Measurements from ENCODE around the gene SLC5A2. TPM values are rescaled to one million over a fixed set of nuclear protein-coding genes. Genes with fewer than 3 reads are reported as not detected.
"Not testable (repeated sequence)": the region's sequence is repeated elsewhere in the genome, so short reads cannot be mapped to it uniquely, and the experiment has no call there.

SLC5A2 gene
- total RNA-seq, 2 experiments from 2014 or later, result not detected

GRCh38 chr16:31501966-31502348, 19.0 kb downstream of the SLC5A2 start:
- CTCF ChIA-PET (ENCODE audit: unreplicated experiment), result no interaction called here
- BruUV-seq (replicated peaks), result no TSS peak
- intact Hi-C loops (cut with micrococcal nuclease; ENCODE audit: unreplicated experiment), result no loop called here

GRCh38 chr16:31502981-31503380, 20.1 kb downstream of the SLC5A2 start:
- Histone ChIP-seq H3K4me2 (ENCODE audit: low read length) (no peak overlapping the region), H3K9me3 (ENCODE audit: low read length) (no peaks in the 10 kb centered on the region), H2AFZ (ENCODE audit: low read length) (no peak overlapping the region), H4K20me1 (ENCODE audit: insufficient read depth, low read length) (no peaks in the 10 kb centered on the region), H3K27ac (ENCODE audit: low read depth, low read length, poor library complexity, severe bottlenecking) (no peak overlapping the region), H3K36me3 (ENCODE audit: insufficient read depth, low read length) (no peaks in the 10 kb centered on the region), H3K4me1 (ENCODE audit: insufficient read depth, low read length, poor library complexity, severe bottlenecking) (peaks cover 16% of the 10 kb centered on the region), H3K4me3 (ENCODE audit: low read depth, low read length, poor library complexity, severe bottlenecking) (no peak overlapping the region), H3K9me2 (ENCODE audit: insufficient read depth, low read length) (no peaks in the 10 kb centered on the region), H3K79me2 (ENCODE audit: insufficient read depth, low read depth, low read length) (no peaks in the 10 kb centered on the region)
- CTCF ChIA-PET (ENCODE audit: unreplicated experiment), result no interaction called here
- intact Hi-C loops (cut with micrococcal nuclease; ENCODE audit: unreplicated experiment), result no loop called here
- no TSS peak for BruUV-seq (replicated peaks)
- no peak for TF ChIP-seq EZH2phosphoT487 (IDR thresholded peaks at IDR 0.05; ENCODE audit: borderline replicate concordance, low read depth, low read length)
- no peak for TF ChIP-seq CTCF (conservative IDR thresholded peaks at IDR 0.05; ENCODE audit: low read length)
- no peak for DNase-seq (ENCODE audit: low spot score)
- POLR2A ChIA-PET, result interaction anchor here (0.6 kb wide), 1 partner anchor 354 kb away, joined by 3 read pairs; no protein-coding TSS in a partner anchor

More at GRCh38 chr16:31501966-31502348, 19.0 kb downstream of the SLC5A2 start:
- TF ChIP-seq CTCF (conservative IDR thresholded peaks at IDR 0.05; ENCODE audit: low read length), result no peak
- no peak for TF ChIP-seq EZH2phosphoT487 (IDR thresholded peaks at IDR 0.05; ENCODE audit: borderline replicate concordance, low read depth, low read length)
- no peak overlapping the region for H2AFZ ChIP-seq (ENCODE audit: low read length)
- H3K9me2 ChIP-seq (ENCODE audit: insufficient read depth, low read length), result no peaks in the 10 kb centered on the region
- DNase-seq (ENCODE audit: low spot score), result no peak
- no peaks in the 10 kb centered on the region for H4K20me1 ChIP-seq (ENCODE audit: insufficient read depth, low read length)
- no peak overlapping the region for H3K4me2 ChIP-seq (ENCODE audit: low read length)
- H3K9me3 ChIP-seq (ENCODE audit: low read length), result no peaks in the 10 kb centered on the region
- no peak overlapping the region for H3K27ac ChIP-seq (ENCODE audit: low read depth, low read length, poor library complexity, severe bottlenecking)
- H3K4me3 ChIP-seq (ENCODE audit: low read depth, low read length, poor library complexity, severe bottlenecking), result no peak overlapping the region
- no peaks in the 10 kb centered on the region for H3K36me3 ChIP-seq (ENCODE audit: insufficient read depth, low read length)
- H3K79me2 ChIP-seq (ENCODE audit: insufficient read depth, low read depth, low read length), result no peaks in the 10 kb centered on the region
- POLR2A ChIA-PET, result interaction anchor here (0.5 kb wide), 1 partner anchor 359 kb away, joined by 3 read pairs; no protein-coding TSS in a partner anchor
- H3K4me1 ChIP-seq (ENCODE audit: insufficient read depth, low read length, poor library complexity, severe bottlenecking), result peaks cover 10% of the 10 kb centered on the region

GRCh38 chr16:31503555-31503954, 20.6 kb downstream of the SLC5A2 start:
- BruUV-seq (replicated peaks); POLR2A ChIA-PET; H3K9me2 ChIP-seq (ENCODE audit: insufficient read depth, low read length); CTCF ChIA-PET (ENCODE audit: unreplicated experiment); H3K36me3 ChIP-seq (ENCODE audit: insufficient read depth, low read length); H3K27ac ChIP-seq (ENCODE audit: low read depth, low read length, poor library complexity, severe bottlenecking); H4K20me1 ChIP-seq (ENCODE audit: insufficient read depth, low read length); H3K4me3 ChIP-seq (ENCODE audit: low read depth, low read length, poor library complexity, severe bottlenecking); H3K79me2 ChIP-seq (ENCODE audit: insufficient read depth, low read depth, low read length); H3K4me2 ChIP-seq (ENCODE audit: low read length); H3K9me3 ChIP-seq (ENCODE audit: low read length); H2AFZ ChIP-seq (ENCODE audit: low read length); intact Hi-C loops (cut with micrococcal nuclease; ENCODE audit: unreplicated experiment); DNase-seq (ENCODE audit: low spot score): not testable (repeated sequence)
- H3K4me1 ChIP-seq (ENCODE audit: insufficient read depth, low read length, poor library complexity, severe bottlenecking), result peaks cover 17% of the 10 kb centered on the region

Data from OCI-LY7 (cell line).